HG02973 (cell line): Measurements from ENCODE around the gene EGFR.
A peak's percentile ranks its signal among the peaks of the same experiment; 100 is the strongest.

Experiments
- ATAC-seq: cut with Tn5 transposase; IDR thresholded peaks from one replicate; pipeline ENCODE4 v1.9.1; 2021; ENCODE audit warnings: moderate library complexity; ENCODE audit not compliant: unreplicated experiment

Gene EGFR

GRCh38 chr7:55121249-55121648, 102.4 kb downstream of the EGFR start:
- ATAC-seq = no peak

GRCh38 chr7:55122263-55122662, 103.4 kb downstream of the EGFR start:
- no peak for ATAC-seq

- no peak for ATAC-seq
Observed at GRCh38 chr7:55124989-55125875, 106.4 kb downstream of the EGFR start.

- no peak for ATAC-seq
Observed at GRCh38 chr7:55127135-55127551, 108.3 kb downstream of the EGFR start.

DNA sequence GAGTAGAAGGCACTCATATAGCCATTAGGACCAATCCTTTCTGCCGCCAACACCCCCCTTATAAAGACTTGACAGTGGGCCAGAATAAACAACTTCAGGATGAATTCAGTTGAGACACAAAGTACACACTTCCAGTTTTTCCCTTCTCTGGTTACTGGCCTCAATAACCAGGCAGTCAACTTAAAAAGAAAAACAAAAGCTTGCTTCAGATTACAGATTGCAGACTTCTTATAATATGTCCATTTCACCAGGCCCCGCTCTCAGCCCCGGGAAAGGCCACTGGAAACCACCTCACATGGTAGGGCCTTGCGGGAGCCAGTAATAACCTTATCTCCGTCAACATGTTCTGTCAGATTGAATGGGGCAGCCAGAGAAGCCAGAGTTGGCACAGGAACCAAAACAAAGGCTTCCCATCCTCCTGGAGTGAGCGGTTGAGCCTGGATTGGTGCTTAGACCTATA, 108.8 kb downstream of the EGFR start:
- no peak for ATAC-seq

- ATAC-seq = no peak
Observed at GRCh38 chr7:55128693-55129394, 110.0 kb downstream of the EGFR start.

DNA sequence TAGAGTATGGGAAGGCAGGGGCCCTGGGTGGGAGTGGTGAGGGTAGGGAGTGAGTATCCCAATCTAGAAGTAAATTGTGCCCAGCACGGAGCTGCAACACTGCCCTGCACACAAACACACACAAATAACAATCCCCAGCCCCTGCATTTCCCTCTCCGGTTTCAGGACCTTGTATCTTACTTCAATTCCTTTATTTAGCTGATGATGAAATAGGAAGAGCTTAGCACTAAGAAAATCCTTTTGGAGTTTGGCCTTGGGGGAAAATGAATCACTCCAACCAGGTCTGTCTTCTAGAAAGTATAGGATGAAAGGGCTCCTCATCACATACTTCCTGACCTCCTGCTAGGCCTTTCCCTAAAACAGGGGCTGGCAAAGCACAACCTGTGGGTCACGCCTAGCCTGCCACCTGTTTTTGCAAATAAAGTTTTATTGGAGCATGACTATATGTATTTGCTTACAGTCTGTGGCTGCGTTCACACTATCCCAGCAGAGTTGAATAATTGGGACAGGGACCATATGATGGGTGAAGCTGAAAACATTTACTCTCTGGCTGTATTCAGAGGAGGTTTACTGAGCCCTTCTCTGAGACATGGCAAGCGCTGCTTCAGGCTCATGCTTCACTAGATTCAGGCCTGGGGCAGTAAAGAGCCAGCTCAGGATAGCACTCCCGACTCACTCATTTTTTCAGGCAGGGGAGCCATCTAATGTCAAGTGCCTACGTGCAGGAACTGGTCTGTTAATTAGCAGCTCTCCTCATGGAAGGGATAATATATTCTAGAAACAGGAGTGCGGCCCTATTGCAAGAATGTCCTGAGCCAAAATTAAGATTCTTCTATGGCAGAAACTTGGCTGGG, 111.0 kb downstream of the EGFR start:
- ATAC-seq = no peak

- no peak for ATAC-seq
Observed at GRCh38 chr7:55130395-55131141, 111.8 kb downstream of the EGFR start.

DNA sequence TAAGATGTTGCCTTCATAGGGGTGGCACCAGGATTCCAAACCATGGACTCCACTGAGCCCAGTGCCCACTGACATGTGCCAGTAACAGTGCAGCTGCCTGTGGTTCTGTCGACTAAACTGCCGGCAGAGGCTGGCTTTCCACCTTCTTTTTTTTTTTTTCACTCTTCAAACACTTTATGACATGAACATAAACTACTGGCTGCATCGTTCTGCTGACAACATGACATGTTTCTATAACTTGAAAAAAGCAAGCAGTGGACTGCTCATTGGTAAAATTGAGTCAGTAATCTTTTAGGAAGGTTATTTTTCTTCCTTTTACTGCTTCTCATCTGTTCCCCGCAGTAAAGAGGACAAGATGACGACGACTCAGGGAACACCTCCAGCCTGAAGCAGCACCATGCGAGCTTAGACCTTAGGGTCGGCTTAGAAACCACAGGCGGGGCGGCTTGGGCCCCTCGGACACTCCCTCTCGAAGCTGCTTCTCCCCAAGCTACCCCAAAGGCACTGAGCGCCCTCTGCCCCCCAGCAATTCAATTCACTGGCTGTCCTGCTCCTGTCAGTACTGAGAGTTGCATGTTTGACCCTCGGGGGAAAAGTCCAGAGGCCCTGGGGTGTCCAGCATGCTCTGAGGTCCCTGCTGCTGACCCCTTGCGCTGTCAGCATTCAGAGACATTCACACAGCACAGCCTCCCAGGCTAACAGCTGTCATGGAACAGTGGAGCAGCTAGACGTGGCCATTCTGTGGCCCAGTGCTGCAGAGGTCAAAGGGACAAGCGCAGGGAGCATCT, 112.5 kb downstream of the EGFR start:
- no peak for ATAC-seq

DNA sequence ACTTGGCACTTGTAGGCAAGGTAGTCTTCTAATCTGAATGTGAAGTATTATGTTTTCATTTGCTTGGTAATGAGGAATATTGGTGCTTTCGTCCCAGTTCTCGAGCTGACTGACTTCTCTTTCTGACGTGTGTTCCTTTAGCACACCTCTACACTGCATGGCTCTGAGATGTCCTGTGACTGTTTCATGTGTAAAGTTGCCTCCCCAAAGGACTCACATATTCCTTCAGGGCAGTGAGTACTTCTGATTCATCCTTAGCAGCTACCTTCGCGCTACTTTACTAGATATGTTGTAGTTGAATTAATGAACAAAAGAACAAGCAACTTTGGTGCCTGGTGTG, 113.7 kb downstream of the EGFR start:
- no peak for ATAC-seq

DNA sequence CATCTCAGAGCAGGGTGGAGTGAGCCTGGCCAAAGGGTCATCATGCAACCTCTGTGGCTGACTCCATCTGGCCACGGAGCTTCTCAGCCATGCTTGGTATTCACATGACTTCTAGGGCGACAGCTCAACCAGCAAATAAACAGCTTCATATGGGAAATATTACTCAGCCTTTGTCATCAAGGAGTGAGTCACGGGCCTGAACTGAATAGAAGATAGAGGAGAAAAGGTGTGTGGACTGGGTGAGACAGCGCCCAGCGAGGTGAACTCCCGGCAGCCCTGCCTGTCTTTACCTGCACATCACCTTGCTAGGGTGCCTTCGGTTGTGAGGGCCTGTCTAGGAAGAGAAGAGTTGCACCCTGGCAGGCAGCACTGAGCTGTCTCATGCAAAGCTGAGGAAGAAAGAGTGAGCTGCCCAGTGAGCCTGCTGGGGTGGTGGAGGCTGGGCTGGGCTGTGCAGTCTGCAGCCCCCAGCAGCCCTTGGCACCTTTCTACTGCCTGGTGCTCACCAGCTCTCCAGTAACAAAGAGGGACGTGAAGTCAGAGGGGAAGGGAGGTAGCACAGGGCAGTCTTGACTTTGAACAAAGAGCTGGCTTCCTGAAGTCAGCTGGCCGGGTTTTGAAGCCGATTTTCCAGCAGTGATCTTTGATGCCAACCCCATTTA, 114.2 kb downstream of the EGFR start:
- ATAC-seq = peak; percentile 43

DNA sequence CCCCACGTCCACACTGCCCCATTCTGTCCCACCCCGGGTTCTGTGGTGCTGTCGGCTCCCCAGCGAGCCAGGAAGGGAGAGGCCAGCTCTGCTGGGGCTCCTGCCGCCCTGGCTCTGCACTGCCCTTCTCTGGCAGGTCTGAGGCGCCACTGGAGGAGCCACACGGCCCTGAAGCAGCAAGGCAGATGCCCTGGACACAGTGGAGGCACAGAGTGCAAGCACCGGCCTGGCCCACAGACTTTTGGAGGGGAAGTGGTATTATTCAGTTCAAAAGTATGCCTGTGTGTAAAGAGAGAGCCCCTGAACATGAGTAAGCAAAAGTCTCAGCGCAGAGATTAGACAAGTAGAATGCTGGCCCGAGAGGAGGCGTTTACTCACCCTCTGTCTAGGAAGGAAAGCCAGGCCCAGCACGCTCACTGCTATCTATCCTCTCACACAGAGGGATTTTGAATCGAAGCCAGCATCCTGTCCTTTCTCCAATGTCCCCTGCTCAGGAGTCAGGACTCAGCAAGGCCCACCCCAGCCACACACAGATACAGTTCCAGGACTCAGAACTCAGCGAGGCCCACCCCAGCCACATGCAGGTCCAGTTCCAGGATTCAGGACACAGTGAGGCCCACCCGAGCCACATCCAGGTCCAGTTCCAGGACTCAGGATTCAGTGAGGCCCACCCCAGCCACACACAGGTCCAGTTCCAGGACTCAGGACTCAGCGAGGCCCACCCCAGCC, 115.0 kb downstream of the EGFR start:
- no peak for ATAC-seq

DNA sequence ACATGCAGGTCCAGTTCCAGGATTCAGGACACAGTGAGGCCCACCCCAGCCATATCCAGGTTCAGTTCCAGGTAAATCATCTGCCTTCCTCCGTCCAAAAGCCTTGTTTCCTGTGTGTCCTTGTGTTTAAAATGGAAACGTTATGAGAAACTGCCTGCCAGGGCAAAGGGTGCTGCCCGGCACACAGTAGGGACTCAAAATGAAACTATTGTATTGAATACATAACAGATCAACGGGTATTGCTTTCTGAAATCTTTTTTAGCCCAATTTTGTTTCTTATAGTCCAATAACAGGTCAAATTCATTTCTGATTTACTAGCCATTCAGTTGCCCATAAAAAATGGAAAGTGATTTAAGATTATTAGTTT, 115.5 kb downstream of the EGFR start:
- ATAC-seq = no peak

DNA sequence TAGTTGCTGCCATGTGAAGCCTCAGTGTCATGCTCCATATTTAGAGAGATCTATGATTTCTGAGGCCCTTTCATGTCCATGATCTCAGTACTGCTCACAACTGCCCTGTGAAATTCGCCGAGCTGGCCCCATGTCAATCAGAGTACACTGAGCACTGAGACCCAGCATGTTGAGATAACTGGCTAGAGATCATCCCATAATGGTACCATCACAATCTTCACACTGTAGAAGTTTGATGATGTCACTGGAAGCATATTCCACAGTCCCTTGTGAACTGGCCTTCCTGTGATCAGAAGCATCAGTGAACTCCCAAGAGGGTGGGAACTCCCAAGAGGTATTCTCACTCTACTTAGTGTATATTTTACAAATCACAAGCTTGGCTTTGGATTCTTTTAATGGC, 116.0 kb downstream of the EGFR start:
- no peak for ATAC-seq

- ATAC-seq = no peak
Observed at GRCh38 chr7:55135462-55135861, 116.6 kb downstream of the EGFR start.

GRCh38 chr7:55138663-55139062, 119.8 kb downstream of the EGFR start:
- ATAC-seq = no peak

DNA sequence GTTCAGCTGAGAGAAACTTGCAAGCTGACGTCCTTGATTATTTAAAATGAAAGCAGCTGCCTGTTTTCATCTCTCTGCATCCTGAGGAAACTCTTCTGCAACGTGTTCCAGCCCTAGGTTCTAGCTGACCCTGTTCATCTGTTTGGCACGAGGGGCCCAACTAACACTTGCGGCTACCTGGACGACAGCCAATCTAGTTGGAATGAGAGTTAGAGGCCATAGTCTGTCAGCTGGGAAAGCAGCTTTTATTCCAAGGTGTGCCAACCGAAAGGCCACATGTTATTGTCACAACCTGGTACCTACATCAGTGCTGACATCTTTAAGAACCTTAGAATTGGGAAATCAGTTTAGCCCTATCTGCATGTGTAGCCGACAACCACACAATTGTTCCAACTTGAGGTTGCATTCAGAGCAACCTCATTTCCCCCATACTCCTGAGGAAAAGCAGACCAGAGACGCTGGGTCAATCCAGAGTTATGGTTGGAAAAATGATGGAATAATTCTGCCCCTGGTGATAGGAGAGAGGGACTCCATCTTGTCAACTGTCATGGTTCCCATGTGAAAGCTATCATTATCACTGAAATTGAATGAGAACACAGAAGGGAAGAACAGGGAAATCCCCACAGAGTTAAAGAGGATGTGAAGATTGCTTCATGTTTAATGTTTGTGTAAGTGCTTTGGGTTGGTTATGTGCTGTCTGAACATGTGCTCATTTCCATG, 121.6 kb downstream of the EGFR start:
- peak; percentile 93 for ATAC-seq

DNA sequence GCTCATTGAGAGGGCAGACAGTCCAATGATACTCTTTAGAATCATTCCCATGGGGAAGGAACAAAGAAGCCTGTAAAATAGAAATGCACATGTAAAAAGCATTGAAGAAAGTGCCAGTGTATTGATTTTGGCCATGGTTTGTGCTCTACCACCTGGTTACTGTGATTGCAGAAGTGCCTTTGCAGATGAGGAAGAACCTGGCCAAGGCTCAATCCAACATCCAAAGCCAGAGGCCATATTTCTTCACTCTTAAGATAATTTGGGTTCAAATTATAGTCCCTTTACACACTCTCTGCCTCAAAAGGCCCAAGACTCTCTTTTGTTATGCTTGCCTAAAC, 122.1 kb downstream of the EGFR start:
- ATAC-seq = peak; percentile 27
